ENCODE measurements around the gene E2F1. TPM values are rescaled to one million over a fixed set of nuclear protein-coding genes. Genes with fewer than 3 reads are reported as not detected.

The E2F1 gene
- total RNA-seq, 1 experiment from 2014 or later: 44.2 TPM

GRCh38 chr20:33663161-33664084, 22.8 kb downstream of the E2F1 start:
- ATAC-seq (peak; percentile 36), DNase-seq (ENCODE audit: low spot score) (peak; percentile 82)
- ChIA-PET CTCF (interaction anchor here (0.6 to 7.9 kb wide), 5 partner anchors 10 to 219 kb away, joined by 3 to 134 read pairs (median 4); no protein-coding TSS in a partner anchor), POLR2A (interaction anchor here (0.6 to 1.4 kb wide), 6 partner anchors 10 to 261 kb away, joined by 3 to 9 read pairs (median 4); partner anchors contain the start of genes CDK5RAP1 and ZNF341)
- Mint-ChIP-seq H3K9me3 (no peaks in the 10 kb centered on the region), H3K27ac (no peak overlapping the region), H3K4me1 (peaks cover 28% of the 10 kb centered on the region), H3K27me3 (ENCODE audit: low read depth) (peaks cover 16% of the 10 kb centered on the region), H3K4me3 (peak overlapping the region; percentile 69), H3K36me3 (peaks cover 4% of the 10 kb centered on the region; the same call in 1 of the 2 replicates)
- TF ChIP-seq ZNF425 (CRISPR knock-in tag; conservative IDR thresholded peaks at IDR 0.05) (no peak), NFATC4 (CRISPR knock-in tag; IDR thresholded peaks at IDR 0.05) (no peak), TEAD1 (CRISPR knock-in tag; IDR thresholded peaks at IDR 0.05) (0 out of 2 replicates have a peak, but pooled peaks have one; percentile 13), RELA (CRISPR knock-in tag; IDR thresholded peaks at IDR 0.05; ENCODE audit: borderline replicate concordance) (no peak; the same call in 1 of the 2 replicates), GABPB1 (CRISPR knock-in tag; IDR thresholded peaks at IDR 0.05) (peak; percentile 70; the same call in 1 of the 2 replicates), ZNF219 (CRISPR knock-in tag; IDR thresholded peaks at IDR 0.05; ENCODE audit: borderline replicate concordance) (0 out of 2 replicates have a peak, but pooled peaks have one; percentile 27), CBFB (CRISPR knock-in tag; IDR thresholded peaks at IDR 0.05; ENCODE audit: low read depth) (peak; percentile 92; the same call in 1 of the 2 replicates), TP53 (CRISPR knock-in tag; IDR thresholded peaks at IDR 0.05) (peak; percentile 91), FOXK1 (CRISPR knock-in tag; IDR thresholded peaks at IDR 0.05) (peak; percentile 58; the same call in 1 of the 2 replicates), FOXP1 (CRISPR knock-in tag; IDR thresholded peaks at IDR 0.05; ENCODE audit: borderline replicate concordance) (peak; percentile 17; the same call in 1 of the 2 replicates), ATF2 (CRISPR knock-in tag; IDR thresholded peaks at IDR 0.05; ENCODE audit: borderline replicate concordance, low read depth) (no peak), NR3C1 (CRISPR knock-in tag; conservative IDR thresholded peaks at IDR 0.05; ENCODE audit: low read depth) (0 out of 2 replicates have a peak, but pooled peaks have one; percentile 69), NR2C2 (CRISPR knock-in tag; IDR thresholded peaks at IDR 0.05) (no peak), ELF4 (CRISPR knock-in tag; IDR thresholded peaks at IDR 0.05; ENCODE audit: low read depth) (peak; percentile 80; the same call in 1 of the 2 replicates), STAT6 (CRISPR knock-in tag; conservative IDR thresholded peaks at IDR 0.05; ENCODE audit: low read depth) (no peak), USF2 (CRISPR knock-in tag; IDR thresholded peaks at IDR 0.05) (0 out of 2 replicates have a peak, but pooled peaks have one; percentile 26), ZNF281 (CRISPR knock-in tag; IDR thresholded peaks at IDR 0.05) (peak; percentile 4; the same call in 1 of the 2 replicates), MAX (CRISPR knock-in tag; IDR thresholded peaks at IDR 0.05) (peak; percentile 67), ZNF416 (CRISPR knock-in tag; IDR thresholded peaks at IDR 0.05) (no peak), PRRX2 (CRISPR knock-in tag; IDR thresholded peaks at IDR 0.05) (no peak), PREB (CRISPR knock-in tag; IDR thresholded peaks at IDR 0.05; ENCODE audit: borderline replicate concordance) (no peak), JUN (CRISPR knock-in tag; IDR thresholded peaks at IDR 0.05) (no peak; the same call in 1 of the 2 replicates), ZMAT4 (CRISPR knock-in tag; IDR thresholded peaks at IDR 0.05) (no peak)

Measured in WTC11 (cell line).